Measurements from ENCODE around the gene MYDGF.
A peak's percentile ranks its signal among the peaks of the same experiment; 100 is the strongest.
"Not testable (repeated sequence)": the region's sequence is repeated elsewhere in the genome, so short reads cannot be mapped to it uniquely, and the experiment has no call there.

The MYDGF gene
- 70.6 to 148 (median 100.0) reads per million in 17 experiments for total RNA-seq

DNA sequence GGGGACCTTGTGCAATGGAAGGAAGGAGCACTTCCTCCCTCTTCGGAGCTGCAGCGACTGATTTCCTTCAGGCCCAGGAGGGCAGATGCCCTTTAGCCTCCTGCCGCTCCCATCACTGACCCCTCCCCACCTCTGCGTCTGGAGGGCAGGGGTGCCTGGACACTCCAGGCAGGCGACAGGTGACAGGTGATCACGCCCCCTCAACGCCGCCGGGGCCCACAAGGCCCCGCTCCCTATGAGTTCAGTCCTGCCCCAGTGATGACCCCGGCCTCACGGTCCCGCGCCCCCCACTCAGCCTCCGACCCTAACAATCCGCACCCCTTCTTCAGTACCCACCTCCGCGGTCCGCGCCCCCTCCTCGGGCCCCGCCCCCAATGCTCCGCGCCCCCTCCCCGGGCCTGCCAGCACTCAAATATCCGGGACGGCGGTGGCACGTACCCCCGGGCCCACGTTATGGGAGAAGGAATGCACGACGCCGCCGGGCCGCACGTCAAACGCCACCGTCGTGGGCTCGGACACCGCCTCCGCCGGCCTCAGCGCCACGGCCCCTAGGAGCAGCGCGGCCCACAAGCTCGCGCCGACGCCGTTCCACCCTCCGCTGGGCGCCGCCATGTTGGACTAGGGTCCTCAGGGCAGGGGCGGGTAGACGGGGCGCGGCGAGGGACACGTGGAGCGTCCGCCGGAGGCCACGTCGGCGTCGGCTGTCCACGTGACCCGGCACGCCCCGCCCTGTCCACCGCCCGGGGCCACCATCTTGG is at the start of gene MYDGF:
MYDGF (minus strand) TSS at position 620 of the 758 bp plus-strand sequence; CDS start at position 612, 8 bp downstream.
- peak; percentile 95 to 98 (median 97) for DNase-seq

DNA sequence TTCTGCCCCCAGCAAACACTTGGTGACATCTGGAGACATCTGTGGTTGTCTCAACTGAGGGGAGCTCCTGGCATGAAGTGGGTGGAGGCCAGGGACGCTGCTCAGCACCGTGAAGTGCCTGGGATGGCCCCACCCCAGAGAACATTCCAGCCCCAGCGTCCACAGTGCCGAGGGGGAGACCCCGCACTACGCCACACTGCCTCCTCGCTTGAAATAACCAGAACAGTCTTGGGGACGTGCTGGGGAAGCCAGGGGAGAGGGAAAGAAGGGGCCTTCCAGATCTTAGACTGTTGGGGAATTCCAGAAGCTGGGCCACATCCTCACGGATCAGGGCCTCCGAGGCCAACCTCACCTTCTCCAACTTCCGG is 49.3 kb upstream of the MYDGF start:
- no peak for DNase-seq

DNA sequence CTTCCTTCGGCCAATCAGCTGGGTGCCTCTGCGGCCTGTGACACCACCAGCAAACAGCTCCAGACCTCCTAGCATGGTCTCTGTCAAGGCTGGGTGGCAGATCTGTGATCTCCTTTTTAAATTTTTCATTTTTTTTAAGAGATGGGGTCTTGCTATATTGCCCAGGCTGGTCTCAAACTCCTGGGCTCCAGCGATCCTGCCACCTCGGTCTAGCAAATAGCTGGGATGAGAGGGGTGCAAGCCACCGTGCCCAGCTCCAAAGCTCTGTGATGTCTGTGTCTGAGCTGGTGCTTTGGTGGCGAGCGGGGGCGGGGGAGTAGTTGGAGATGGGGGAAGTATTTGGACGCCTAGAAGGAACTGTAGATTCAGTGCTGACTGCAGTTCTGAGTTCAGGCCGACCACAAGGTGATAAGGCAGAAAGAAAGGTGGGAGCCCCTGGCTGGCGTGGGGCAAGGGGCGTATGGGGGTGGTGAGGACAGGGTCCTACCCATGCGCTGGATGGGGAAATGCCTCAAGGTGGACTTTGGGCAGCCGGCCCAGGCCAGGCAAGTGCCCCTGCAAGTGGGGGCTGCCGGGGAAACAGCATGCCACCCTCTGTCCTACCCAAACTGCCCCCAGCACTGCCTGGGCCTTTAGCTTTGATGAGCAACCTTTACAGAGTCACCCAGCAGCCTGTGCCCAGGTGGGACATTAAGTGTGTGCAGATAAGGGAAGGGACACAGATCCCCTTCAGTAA is 48.0 kb upstream of the MYDGF start:
- DNase-seq: peak in 1 of 4 experiments; percentile 26

DNA sequence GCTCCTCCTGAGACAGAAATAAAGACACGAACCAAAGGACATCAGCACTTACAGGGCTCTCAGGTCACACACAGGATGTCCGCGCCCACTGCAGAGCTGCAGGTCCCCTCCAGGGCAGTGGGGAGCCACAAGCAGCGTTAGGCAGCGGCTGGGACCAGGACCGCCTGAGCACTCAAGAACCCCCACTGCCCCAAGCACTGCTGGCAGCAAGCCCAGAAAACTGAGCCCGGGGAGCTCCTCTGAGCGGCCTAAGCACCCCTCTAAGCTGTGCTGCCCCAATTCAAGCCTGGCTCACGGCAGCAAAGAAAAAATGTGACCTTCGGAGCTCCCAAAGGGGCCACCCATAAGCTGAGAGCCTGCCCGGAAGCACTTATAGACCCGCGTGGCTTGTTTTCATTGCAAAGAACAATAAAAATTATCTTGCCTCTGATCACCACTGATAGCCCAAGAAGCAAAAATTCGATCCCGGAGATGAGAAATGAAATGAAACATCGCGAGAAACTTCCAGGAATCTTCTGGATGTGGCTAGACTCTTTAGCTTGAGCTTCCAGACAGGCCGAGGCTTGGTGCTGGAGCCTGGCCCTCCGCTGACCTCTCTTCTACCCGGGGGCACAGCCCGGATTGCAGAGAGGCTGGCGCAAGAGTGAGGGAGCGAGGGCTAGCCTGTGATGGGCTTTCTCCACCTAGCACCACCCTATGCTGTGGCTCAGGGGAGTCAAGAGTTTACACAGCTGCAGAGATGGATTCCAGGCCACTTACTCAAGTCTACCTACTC is 47.2 kb upstream of the MYDGF start:
- DNase-seq: no peak

DNA sequence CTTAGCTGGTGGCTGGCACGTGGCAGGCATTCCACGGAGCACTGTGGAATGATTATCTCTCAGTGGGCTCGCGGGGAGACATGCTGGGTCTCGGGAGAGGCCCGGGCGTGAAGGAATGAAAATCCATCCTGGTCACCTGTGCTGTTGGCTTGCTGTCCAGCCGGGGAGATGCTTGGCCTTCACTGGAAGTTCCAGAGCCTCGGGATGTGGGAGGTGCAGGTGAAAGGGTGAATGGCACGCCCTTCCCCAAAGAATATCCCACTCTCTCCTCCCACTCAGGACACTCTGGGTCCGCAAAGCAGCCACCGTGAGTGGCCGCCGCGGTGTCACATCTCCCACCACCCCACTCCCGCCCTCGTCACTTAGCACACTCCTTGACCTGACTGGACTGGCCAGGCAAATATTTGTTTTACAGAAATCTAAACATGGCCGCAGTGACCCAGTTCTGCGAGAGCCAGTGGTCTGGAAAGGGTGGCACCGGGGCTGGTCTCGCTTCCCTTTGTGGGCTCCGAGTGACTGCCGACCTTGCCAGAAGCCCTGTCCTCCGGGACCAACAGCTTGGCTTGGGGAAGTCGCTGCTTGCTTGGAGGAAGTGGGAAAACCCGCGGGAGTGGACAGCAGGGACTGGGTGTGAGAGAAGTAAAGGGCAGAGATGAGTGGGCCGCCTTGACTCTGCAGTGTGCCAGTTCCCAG is 45.5 kb upstream of the MYDGF start:
- peak; percentile 42 to 78 (median 68) for DNase-seq

DNA sequence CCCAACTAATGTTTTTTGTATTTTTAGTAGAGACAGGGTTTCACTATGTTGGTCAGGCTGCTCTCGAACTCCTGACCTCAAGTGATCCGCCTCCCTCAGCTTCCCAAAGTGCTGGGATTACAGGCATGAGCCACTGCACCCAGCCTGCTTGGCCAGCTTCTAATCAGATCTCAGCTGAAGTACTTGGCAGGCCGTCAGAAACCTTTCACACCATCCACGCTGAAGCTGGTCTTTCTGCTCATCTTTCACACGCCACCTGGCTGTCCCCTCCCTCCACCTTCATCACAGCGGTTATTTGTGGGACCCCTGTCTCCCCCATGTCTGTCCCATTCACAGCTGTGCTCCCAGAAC is 45.0 kb upstream of the MYDGF start:
- DNase-seq: not testable (repeated sequence)

DNA sequence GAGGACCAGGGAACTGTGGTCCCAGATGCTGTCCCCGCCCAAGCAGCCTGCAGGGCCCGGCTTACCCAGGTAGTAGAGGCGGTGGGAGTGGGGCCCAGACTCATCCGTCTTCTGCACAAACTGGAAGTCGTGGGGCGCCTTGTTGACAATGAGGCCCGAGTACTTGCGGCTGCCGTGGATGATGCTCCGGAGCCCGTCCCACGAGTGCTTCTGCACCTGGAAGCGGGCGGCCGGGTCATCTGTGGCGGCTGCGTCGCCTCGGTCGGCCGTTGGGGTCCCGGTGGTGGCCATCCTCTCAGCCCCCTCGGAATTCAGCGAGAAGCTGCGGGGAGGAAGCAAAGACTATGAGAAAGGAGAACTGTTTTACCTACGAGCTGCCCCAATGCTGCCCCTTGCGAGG is 43.9 kb upstream of the MYDGF start:
- DNase-seq: no peak

DNA sequence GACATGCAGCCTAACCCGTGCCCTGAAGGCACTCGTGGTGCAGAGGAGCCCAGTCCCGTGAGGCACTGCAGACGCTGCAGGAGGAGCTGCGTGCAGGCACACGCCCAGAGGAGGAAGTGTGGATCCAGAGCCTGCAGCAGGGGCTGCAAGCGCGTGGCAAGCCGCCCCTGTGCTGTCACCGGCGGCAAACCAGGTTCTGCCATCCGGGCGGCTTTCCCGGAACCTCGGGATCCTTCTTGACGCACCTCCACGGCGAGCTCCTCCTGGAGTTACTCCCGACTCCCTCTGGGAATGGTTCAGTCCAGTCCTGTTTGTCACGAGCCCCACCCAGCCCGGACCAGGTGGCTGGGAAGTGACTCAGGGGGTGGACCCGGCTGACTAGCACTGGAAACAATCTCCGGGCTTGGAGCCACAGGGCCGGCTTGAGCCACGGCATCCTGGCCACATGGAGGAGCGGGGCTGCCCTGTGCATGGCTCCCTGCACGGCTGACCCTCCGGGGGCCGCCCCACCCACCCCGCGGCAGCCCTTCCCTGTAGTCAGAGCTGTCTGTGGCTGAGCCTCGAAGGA is 43.3 kb upstream of the MYDGF start:
- no peak for DNase-seq

DNA sequence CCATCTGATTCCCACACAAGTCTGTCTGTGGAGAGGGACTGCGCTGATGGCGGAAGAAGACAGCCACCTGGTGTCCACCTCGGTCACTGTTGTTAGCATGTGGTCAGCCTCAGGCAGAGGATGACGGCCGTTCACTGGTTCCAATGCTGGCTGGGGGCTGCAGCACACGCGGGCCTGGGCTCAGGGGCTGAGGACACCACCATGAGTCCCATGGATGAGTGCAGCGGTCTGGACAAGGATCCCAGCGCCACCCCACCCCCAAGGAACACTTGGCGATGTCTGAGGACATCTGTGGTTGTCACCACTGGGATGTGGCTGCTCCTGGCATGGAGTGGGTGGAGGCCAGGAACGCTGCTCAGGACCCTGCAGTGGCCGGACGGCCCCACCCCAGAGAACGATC is 42.6 kb upstream of the MYDGF start:
- DNase-seq: no peak

DNA sequence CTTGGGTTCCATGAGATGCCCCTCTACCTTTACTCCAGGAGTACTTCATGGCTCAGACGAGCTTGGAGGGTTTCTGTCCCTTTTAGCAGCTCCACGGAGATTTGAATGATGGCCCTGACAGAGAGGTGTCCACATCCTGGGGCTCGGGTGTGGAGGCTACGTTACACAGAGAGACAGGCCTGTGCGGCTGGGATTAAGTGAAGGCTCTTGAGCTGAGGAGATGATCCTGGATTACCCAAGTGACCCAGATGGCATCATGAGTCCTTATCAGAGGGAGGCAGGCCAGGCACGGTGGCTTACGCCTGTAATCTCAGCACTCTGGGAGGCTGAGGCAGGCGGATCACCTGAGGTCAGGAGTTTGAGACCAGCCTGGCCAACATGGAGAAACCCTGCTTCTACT is 41.1 kb upstream of the MYDGF start:
- DNase-seq: no peak

DNA sequence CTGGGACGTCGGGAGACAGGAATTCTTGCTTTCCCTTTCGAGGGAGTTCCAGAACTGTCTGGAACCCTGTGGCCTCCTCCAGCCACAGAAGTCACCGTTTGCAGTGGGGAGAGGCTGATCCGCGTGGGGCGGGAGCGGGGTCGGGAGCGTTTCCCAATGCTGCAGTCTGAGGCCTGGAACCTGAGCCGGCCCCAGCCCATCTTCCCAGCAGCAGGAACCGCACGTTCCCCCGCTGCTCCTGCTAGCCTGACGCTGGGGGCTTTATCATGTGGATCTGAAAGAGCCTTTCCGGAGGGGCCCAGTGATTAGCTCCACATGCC is 40.1 kb upstream of the MYDGF start:
- no peak for DNase-seq

DNA sequence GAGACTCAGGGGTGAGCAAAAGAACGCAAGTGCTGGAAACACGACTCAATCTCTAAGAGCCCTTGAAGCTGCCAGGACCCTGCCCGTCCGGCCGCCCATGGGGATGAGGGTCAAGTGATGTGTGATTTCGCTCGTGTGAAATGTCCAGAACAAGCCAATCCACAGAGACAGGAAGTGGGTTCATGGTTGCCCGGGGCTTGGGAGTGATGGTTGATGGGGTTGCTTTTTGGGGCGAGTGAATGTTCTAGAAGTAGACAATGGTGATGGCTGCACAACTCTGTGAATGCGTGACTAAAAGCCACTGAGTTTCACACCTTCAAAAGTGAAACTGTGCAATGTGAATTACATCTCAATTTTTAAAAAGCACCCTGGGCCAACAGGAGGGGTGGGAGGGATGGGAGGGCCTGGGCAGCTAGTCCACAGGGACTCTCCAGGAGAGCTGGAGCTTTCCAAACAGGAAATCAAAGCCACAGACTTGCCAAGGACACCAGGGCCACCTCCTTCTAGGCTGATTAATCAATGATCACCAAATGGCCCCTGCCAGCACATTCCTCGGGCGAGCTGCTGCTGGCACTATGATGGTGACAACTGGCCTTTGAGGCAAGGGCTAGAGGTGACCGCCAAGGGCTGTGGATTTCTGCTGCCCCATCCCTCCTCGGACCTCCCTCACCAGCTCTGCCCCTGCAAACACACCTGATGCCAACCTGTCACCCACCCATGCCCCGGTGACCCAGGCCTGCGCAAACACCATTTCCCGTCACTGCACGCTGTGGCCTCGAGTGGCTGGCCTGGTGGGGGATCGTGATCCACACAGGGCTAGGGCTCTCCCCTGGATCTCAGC is 39.5 kb upstream of the MYDGF start:
- DNase-seq: no peak

DNA sequence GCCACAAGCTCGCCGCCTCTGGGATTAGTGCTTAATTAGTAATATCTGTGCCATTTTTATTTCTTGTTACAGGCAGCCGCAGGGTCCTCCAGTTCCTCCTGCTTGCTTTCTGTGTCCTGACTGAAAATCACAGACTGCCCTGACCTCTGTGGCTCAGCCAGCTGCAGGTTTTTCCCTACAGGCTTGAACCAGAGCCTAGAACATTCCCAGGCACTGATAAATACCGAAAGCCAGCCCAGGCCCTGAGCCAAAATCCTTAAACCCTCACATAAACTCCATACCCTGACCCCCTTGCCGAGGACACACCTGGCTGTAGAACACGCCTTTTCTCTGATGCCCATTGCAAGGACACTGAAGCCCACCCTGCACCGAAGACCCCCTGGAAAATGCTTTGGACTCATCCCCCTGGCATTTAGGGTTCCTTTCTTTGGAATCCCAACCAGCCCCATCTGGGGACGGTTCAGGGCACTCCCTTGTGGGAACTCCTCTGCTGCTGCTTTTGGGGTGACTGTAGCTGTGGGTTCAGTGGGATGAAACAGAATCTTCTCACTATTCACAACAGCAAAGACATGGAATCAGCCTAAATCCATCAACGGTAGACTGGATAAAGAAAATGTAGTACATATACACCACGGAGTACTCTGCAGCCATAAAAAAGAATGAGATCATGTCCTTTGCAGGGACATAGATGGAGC is 38.0 kb upstream of the MYDGF start:
- no peak for DNase-seq

DNA sequence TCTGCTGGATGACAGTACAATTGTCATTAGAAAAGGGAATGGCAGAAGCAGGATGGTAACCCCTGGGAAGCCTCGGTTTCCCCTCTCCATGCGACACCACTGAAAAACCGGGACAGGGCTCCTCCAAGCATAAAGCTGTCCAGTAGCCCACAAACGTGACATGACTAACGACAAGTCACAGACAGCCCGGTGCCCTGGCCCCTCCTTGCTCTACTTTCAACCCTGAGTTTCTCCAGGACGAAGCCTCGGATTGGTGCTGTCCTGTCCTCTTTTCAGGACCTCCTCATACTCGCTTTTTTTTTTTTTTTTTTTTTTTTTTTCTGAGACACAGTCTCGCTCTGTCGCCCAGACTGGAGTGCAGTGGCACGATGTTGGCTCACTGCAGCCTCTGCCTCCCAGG is 37.2 kb upstream of the MYDGF start:
- no peak for DNase-seq

DNA sequence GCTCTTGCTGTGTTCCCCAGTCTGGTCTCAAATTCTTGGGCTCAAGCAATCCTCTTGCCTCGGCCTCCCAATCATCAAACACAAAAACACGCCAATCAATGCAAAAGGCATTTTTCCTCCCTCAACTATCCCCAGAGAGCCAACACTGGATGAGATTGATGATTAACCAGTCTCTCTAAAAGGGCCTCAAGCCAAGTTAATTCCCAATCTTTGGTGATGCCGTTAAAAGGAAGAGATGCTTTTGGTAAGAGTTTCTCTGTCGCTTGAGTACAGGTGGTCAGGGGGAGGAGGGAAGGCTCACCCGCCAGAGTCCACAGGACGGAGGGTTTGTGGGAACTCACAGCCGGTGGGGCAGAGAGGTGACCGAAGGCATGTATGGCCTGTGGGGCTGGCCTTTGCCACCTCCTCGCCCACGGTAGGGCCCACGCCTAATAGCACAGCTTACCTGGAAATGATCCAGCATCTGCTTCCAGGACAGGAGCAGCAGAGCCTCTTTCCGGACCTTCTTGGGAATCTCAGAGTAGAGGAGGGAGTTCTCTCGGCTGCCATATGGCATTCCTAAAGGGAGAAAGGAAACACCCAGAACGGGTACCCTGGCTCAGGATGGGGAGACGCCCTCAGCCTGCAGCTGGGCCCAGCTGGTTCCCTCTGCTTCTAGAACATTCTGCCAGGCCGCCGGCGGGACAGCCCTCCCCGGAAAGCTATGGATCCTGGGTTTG is 35.4 kb upstream of the MYDGF start:
- DNase-seq: no peak

DNA sequence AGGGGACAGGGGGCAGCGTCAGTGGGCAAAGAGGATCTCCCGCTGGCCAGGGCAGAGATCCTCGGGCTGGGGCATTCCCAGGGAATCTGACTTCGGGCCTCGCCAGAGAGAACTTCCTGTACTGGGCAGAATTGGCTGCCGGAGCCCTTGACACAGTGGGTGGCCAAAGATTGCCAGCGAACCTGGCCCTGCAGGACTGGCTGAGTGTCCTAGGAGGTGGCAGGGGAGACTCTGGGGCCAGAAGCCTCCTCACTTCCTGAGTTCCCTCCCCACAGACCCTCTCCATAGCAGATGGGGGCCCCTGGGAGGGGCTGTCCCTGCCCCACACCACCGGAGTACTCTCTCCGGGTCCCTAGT is 34.2 kb upstream of the MYDGF start:
- no peak for DNase-seq

DNA sequence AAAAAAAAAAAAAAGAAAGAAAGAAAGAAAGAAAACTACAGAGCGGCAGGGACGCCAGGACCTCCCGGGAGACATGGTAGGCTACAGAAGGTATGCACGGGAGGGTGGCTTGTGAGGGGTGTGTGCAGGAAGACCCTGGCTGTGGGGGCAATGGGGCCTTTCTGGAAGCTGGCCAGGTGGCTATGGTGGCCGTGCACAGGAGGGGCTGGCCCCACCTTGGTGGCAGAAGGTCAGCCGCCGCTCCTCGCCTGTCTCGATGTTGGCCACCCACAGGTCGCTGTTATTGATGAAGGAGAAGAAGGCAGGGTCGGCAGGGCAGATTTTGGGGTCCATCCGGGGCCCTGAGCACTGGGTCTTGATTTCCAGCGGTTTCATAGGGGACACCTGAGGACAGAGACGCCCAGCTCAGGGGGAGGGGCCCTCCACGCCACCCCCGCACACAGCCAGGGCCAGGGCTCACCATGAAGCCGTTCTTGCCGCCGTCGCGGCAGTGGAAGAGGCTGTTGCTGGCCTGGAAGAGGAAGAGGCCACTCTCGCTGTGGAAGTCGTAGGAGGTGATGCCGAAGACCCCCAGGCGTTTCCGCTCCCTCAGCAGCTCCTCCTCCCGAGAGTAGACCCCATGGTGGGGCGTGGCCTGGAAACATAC is 33.7 kb upstream of the MYDGF start:
- DNase-seq: no peak

DNA sequence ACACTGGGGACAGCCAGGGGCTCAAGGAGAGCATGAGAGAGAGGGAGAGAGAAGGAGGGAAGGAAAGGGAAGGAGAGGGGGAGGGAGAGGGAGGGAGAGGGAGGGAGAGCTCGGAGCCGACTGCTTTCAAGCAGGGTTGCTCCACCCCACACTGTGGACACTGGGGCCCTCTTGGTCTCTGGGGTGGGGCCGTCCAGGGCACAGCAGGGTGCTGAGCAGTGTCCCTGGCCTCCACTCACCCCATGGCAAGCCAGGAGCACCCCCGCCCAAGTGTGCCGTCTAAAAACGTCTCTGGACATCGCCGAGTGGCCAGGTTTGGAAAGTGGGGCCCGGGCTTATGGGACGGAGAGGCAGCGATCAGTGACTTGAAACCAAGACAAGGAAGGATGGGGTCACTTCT is 32.6 kb upstream of the MYDGF start:
- DNase-seq: no peak

DNA sequence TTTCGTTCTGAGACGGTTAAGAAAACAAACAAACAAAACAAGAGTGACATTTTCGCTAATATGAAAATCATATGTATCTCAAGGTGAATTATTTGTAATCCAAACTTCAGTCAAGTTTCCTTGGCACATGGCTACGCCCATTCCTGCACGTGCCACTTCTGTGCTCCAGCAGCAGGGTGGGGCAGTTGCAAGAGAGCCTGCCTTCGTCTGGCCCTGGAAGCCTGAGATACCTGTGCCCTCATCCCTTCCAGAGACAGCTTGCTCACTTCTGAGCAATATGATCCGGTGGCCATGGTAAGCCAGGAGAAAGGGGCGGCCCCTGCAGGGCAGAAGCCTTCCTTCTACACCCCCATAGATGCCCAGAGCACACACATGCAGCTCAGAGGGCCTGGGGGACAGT is 31.4 kb upstream of the MYDGF start:
- DNase-seq: no peak

DNA sequence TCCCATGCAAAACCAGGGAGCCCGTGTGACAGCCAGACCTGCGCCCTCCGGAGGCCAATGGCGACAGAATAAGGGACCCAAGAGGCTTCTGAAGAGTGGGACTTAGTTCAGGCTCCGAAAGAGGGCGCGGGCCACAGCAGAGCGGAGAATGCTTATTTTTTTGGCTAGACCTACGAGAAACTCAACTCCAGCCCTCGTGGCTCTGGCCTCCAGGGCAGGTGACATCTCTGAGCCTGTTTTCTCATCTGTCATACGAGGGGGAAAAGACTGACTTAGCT is 30.5 kb upstream of the MYDGF start:
- no peak for DNase-seq
